GM18873 (cell line): ENCODE results near the gene TMEM97.
"Not testable (repeated sequence)": the region's sequence is repeated elsewhere in the genome, so short reads cannot be mapped to it uniquely, and the experiment has no call there.

Experiments used
- ATAC-seq: cut with Tn5 transposase; IDR thresholded peaks from one replicate; pipeline ENCODE4 v1.9.1; 2021; ENCODE audit warnings: mild to moderate bottlenecking, moderate library complexity, moderate number of reproducible peaks; ENCODE audit not compliant: unreplicated experiment, low FRiP score

The TMEM97 gene

GRCh38 chr17:28318759-28319597 lies at the start of gene TMEM97:
TMEM97 (plus strand) TSS chr17:28319200; CDS start chr17:28319240, 40 bp downstream.
- peak; percentile 90 for ATAC-seq

GRCh38 chr17:28270055-28270454 lies 48.9 kb upstream of the TMEM97 start:
- no peak for ATAC-seq

DNA sequence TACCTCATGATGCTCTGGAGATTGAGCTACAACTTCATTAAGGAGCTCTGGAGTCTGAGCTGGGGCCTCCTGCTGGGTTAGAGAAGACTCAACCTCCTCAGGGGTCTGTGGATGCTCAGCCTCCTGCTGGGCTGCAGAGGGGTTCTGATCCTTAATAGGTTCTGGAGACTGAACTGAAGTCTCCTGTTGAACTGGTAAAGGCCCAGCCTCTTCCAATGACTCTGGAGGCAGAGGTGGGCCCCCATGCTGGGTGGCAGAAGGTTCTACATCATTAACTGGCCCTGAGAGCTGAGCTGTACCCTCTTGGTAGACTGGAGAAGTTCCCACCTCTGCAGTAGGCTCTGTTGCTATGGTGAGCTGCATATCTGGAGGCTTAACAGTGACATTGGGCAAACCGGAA lies 48.1 kb upstream of the TMEM97 start:
- ATAC-seq = no peak

DNA sequence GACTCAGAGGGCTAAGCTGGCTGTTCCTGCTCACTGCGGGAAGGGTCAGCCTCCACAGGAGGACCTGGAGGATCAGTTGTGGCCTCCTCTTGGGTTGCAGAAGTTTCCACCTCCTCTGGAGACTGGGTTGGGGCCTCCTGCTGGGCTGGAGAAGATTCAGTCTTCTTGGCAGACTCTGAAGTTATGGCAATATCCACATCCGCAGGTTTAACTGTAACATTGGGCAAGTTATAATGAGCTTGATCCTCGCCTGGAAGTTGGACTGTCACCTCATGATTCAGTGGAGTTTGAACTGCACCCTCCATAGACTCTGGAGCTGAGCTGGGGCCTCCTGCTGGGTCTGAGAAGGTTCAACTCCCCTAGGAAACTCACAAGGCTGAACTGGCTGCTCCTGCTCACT lies 47.6 kb upstream of the TMEM97 start:
- no peak for ATAC-seq

- ATAC-seq = no peak
Measured at GRCh38 chr17:28272166-28272565, 46.8 kb upstream of the TMEM97 start.

DNA sequence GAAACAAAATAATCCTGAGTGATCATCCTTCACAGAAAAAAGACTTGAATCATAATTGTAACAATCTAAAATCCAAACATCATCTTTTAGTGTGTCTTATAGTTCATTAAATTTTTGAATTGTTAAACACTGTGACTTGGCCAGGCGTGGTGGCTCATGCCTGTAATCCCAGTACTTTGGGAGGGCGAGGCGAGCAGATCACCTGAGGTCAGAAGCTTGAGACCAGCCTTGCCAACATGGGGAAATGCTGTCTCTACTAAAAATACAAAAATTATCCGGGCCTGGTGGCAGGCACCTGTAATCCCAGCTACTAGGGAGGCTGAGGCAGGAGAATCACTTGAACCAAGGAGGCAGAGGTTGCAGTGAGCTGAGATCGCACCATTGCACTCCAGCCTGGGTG lies 45.7 kb upstream of the TMEM97 start:
- not testable (repeated sequence) for ATAC-seq

DNA sequence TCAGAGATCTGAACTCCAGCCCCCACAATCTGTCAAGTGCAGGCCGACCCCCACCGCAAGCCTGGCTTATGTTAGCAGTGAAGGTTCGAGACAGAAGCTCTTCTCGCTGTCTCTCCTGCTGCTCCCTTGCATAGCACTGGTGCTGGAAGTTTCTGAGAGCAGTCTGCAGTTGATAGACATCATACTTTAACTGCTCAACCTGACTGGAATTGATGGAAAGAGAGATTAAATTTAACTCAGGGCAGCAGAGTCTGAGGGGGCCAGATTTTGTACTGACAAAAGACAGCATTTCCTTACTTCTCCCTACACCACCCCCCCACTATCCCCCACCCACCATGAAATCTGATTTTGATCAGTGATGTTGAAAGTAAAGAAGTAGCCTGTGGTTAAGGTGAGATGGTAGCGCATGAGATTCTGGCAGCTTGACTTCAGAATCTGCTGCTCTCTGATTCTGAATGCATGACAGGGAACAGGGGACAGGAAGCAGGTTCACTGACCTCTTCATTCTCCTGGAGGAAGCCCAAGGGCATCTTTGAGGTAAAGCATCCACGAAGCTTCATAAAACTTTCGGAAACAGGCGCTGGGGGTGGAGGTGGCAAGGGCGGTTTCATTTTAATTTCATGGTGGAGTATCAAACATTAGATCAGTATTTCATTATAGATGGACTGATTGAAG lies 44.3 kb upstream of the TMEM97 start:
- no peak for ATAC-seq

GRCh38 chr17:28276011-28276410 lies 43.0 kb upstream of the TMEM97 start:
- no peak for ATAC-seq

- ATAC-seq = no peak
Measured at GRCh38 chr17:28279411-28279810, 39.6 kb upstream of the TMEM97 start.

GRCh38 chr17:28280826-28281225 lies 38.2 kb upstream of the TMEM97 start:
- no peak for ATAC-seq

- no peak for ATAC-seq
Measured at GRCh38 chr17:28282596-28282995, 36.4 kb upstream of the TMEM97 start.

- no peak for ATAC-seq
Measured at GRCh38 chr17:28285965-28286364, 33.0 kb upstream of the TMEM97 start.

DNA sequence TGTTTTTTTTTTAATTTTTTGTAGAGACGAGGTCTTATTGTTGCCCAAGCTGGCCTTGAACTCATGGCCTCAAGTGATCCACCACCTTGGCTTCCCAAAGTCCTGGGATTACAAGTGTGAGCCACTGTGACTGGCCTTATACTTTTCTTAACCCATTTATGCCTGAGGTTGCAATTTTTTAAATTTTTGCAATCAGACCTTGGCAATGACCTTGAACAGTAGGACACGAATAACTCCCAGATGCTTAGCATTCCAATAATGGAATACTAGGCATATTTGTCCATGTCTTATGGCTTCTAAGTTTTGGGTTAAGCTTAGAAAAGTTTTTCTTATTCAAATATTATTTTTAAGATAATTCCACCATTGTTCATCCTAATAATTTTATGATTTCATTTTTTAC lies 28.3 kb upstream of the TMEM97 start:
- no peak for ATAC-seq

GRCh38 chr17:28291780-28292330 lies 27.1 kb upstream of the TMEM97 start:
- ATAC-seq = no peak

GRCh38 chr17:28292878-28293277 lies 26.1 kb upstream of the TMEM97 start:
- ATAC-seq = not testable (repeated sequence)

DNA sequence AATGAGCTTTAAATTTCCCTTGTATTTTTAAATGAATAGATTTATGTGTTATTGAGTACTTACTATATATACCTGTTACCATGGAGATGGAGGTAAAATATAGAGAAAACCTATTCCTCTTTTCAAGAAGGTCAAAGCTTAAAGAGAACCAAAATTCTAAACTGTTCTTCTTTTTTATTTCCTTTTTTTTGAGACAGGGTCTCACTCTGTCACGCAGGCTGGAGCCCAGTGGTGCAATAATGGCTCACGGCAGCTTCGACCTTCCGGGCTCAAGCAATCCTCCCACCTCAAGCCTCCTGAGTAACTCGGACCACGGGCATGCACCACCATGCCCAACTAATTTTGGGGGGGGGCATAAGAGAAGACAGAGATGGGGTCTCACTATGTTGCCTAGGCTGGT lies 25.0 kb upstream of the TMEM97 start:
- ATAC-seq = no peak

- ATAC-seq = no peak
Measured at GRCh38 chr17:28295677-28296578, 23.1 kb upstream of the TMEM97 start.

DNA sequence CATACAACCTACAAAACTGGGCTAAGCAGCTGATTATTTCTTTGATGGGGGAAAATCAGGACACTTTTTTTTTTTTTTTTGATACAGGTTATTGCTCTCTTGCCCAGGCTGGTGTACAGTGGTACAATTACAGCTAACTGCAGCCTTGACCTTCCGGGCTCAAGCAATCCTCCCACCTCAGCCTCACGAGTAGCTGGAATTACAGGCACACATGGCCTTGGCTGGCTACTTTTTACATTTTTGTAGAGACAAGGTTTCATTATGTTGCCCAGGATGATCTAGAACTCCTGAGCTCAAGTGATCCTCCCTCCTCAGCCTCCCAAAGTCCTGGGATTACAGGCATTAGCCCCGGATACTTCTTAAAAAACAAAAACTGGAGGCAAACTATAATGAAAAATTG lies 20.6 kb upstream of the TMEM97 start:
- ATAC-seq = no peak

DNA sequence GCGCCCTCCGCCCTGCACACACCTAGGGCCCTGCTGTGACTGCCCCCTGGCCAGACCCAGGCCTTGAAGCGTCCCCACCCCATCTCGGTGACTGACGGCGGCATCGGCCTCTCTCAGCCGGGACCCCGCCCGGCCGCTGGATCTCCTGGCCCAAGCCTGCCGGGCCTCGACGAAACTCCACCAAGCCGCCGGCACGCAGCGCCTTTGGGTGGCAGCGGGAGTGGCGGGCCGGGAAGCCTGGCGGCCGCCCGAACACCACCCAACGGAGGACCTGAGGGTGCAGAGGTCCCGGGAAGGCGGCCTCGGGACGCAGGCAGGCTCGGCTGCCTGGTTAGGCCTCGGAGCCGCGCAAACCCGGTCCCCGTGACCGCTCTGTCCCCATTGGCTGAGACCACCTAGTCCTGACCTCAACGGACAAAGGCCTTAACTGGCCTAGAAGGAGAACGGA lies 12.0 kb upstream of the TMEM97 start:
- no peak for ATAC-seq

DNA sequence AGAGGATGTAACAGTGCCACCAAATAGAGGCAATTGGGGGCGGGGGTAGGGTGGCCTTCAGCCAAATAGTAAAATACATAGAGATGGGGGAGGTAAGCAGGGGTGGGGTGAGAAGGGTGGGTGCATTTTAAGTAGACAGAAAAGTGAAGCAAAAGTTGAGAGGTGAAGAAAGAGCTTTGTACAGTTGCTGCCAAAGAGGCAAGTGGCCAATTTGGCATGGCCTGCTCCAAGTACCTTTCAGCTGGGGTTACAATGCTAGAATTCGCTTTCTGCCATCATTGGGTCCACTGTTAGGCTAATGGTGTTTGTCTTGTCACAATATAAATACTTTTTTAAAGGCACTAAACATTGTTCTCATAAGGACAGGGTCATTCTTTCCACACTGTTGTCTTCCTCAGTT lies 5.2 kb upstream of the TMEM97 start:
- ATAC-seq = no peak
